GM23338 (cell line): ENCODE measurements around the gene YPEL3. TPM values are rescaled to one million over a fixed set of nuclear protein-coding genes. Genes with fewer than 3 reads are reported as not detected.
A peak's percentile ranks its signal among the peaks of the same experiment; 100 is the strongest.

Source experiments
- ATAC-seq: fragments of 200-7000 bp; cut with Tn5 transposase; 3 replicates; pipeline ENCODE4 v1.9.1; 2020
- DNase-seq: peaks from one replicate; pipeline ENCODE4 v3.0.0-alpha.2; 2015; ENCODE audit warnings: low spot score
- H2AFZ ChIP-seq: fragments of 200-600 bp; sonication (generic); 2 replicates; pipeline ENCODE4 v1.8.0; 2016; ENCODE audit warnings: antibody characterized with exemption, mild to moderate bottlenecking, moderate library complexity
- H3F3A ChIP-seq: fragments of 200-600 bp; sonication (generic); replicated peaks from 2 replicates; pipeline ENCODE4 v1.8.0; 2017; ENCODE audit warnings: antibody characterized with exemption, mixed run types, low read depth
- H3K27ac ChIP-seq: fragments of 200-600 bp; sonication (generic); 2 replicates; pipeline ENCODE4 v1.6.1; 2016; ENCODE audit warnings: low read depth
- H3K27me3 ChIP-seq: fragments of 200-600 bp; sonication (generic); 2 replicates; pipeline ENCODE4 v1.8.0; 2016; ENCODE audit warnings: mild to moderate bottlenecking, mixed run types, moderate library complexity; ENCODE audit not compliant: insufficient read depth
- H3K36me3 ChIP-seq: fragments of 200-600 bp; sonication (generic); 2 replicates; pipeline ENCODE4 v1.8.0; 2016; ENCODE audit warnings: mild to moderate bottlenecking; ENCODE audit not compliant: insufficient read depth
- H3K4me1 ChIP-seq: fragments of 200-600 bp; sonication (generic); 2 replicates; pipeline ENCODE4 v1.8.0; 2016; ENCODE audit warnings: mild to moderate bottlenecking, moderate library complexity; ENCODE audit not compliant: insufficient read depth
- H3K4me2 ChIP-seq: fragments of 200-600 bp; sonication (generic); 2 replicates; pipeline ENCODE4 v1.7.1; 2017; ENCODE audit warnings: mixed run types
- H3K4me3 ChIP-seq: fragments of 200-600 bp; sonication (generic); 2 replicates; pipeline ENCODE4 v1.6.1; 2016; ENCODE audit warnings: mixed run types
- H3K79me2 ChIP-seq: fragments of 200-600 bp; sonication (generic); replicated peaks from 2 replicates; pipeline ENCODE4 v1.8.0; 2017; ENCODE audit warnings: mild to moderate bottlenecking; ENCODE audit not compliant: insufficient read depth
- H3K9me2 ChIP-seq: fragments of 200-600 bp; sonication (generic); 2 replicates; pipeline ENCODE4 v1.8.0; 2017; ENCODE audit not compliant: insufficient read depth
- H4K20me1 ChIP-seq: fragments of 200-600 bp; sonication (generic); replicated peaks from 2 replicates; pipeline ENCODE4 v1.8.0; 2017; ENCODE audit warnings: mild to moderate bottlenecking; ENCODE audit not compliant: insufficient read depth
- H3K27ac Mint-ChIP-seq: 2 replicates; pipeline ENCODE4 v1.8.0; 2020; ENCODE audit warnings: inconsistent platforms, mild to moderate bottlenecking, moderate library complexity, mixed read lengths
- H3K27me3 Mint-ChIP-seq: 3 replicates; pipeline ENCODE4 v1.8.0; 2022; ENCODE audit warnings: low read depth, mild to moderate bottlenecking, moderate library complexity, mixed read lengths, inconsistent platforms; ENCODE audit not compliant: insufficient read depth, poor library complexity
- H3K36me3 Mint-ChIP-seq: 3 replicates; pipeline ENCODE4 v1.8.0; 2021; ENCODE audit warnings: low read depth, mild to moderate bottlenecking, inconsistent platforms, moderate library complexity, mixed read lengths
- H3K4me1 Mint-ChIP-seq: 3 replicates; pipeline ENCODE4 v1.8.0; 2020; ENCODE audit warnings: mild to moderate bottlenecking, inconsistent platforms, mixed read lengths
- H3K4me3 Mint-ChIP-seq: 3 replicates; pipeline ENCODE4 v1.8.0; 2021; ENCODE audit warnings: moderate library complexity, mild to moderate bottlenecking, inconsistent platforms, mixed read lengths
- H3K9me3 Mint-ChIP-seq: 3 replicates; pipeline ENCODE4 v1.8.0; 2020; ENCODE audit warnings: moderate library complexity, mild to moderate bottlenecking, inconsistent platforms, mixed read lengths
- CREB1 ChIP-seq: fragments of 250-450 bp; sonication (Bioruptor Pico); IDR thresholded peaks from 2 replicates; pipeline ENCODE4 v1.5.0; 2020; ENCODE audit warnings: low read depth, mild to moderate bottlenecking, moderate library complexity
- ETS1 ChIP-seq: IDR thresholded peaks from 2 replicates; pipeline ENCODE4 v1.6.1; 2016; ENCODE audit warnings: antibody characterized with exemption
- EZH2 ChIP-seq: fragments of 200-600 bp; sonication (generic); IDR thresholded peaks from one replicate; pipeline ENCODE4 v1.8.0; 2017; ENCODE audit warnings: antibody characterized with exemption, mild to moderate bottlenecking, low read depth; ENCODE audit not compliant: unreplicated experiment
- EZH2phosphoT487 ChIP-seq: fragments of 200-600 bp; sonication (generic); IDR thresholded peaks from one replicate; pipeline ENCODE4 v1.8.1; 2018; ENCODE audit warnings: antibody characterized with exemption; ENCODE audit not compliant: unreplicated experiment
- JUNB ChIP-seq: IDR thresholded peaks from one replicate; pipeline ENCODE4 v1.6.1; 2016; ENCODE audit warnings: antibody characterized with exemption; ENCODE audit not compliant: unreplicated experiment
- POLR2AphosphoS5 ChIP-seq: IDR thresholded peaks from 2 replicates; pipeline ENCODE4 v1.6.1; 2016; ENCODE audit warnings: antibody characterized with exemption, low read depth
- STAT1 ChIP-seq: IDR thresholded peaks from one replicate; pipeline ENCODE4 v1.6.1; 2016; ENCODE audit warnings: antibody characterized with exemption; ENCODE audit not compliant: unreplicated experiment
- ZNF114 ChIP-seq: fragments of 250-450 bp; sonication (Bioruptor Pico); IDR thresholded peaks from 2 replicates; pipeline ENCODE4 v1.5.0; 2020; ENCODE audit warnings: mild to moderate bottlenecking, moderate library complexity
- ZNF462 ChIP-seq: fragments of 250-450 bp; sonication (Bioruptor Pico); IDR thresholded peaks from 2 replicates; pipeline ENCODE4 v1.5.0; 2020; ENCODE audit warnings: mild to moderate bottlenecking, moderate library complexity
- polyA plus RNA-seq: library from polyadenylated mRNA; unstranded; fragments of >200 nt; fragmentation: Nextera tagmentation; extraction: Ambion mirVana; gene quantifications from 2 replicates; pipeline ENCODE4 v1.2.1, GENCODE V29; 2016
- total RNA-seq: library from RNA; depleted of rRNA; stranded (reverse); fragments of >200 nt; shearing (Covaris generic); gene quantifications from 2 replicates; pipeline ENCODE4 v1.2.3, GENCODE V29; 2014

Gene YPEL3
- total and polyA plus RNA-seq, 2 experiments from 2014 or later: 27.8 to 86.1 TPM

DNA sequence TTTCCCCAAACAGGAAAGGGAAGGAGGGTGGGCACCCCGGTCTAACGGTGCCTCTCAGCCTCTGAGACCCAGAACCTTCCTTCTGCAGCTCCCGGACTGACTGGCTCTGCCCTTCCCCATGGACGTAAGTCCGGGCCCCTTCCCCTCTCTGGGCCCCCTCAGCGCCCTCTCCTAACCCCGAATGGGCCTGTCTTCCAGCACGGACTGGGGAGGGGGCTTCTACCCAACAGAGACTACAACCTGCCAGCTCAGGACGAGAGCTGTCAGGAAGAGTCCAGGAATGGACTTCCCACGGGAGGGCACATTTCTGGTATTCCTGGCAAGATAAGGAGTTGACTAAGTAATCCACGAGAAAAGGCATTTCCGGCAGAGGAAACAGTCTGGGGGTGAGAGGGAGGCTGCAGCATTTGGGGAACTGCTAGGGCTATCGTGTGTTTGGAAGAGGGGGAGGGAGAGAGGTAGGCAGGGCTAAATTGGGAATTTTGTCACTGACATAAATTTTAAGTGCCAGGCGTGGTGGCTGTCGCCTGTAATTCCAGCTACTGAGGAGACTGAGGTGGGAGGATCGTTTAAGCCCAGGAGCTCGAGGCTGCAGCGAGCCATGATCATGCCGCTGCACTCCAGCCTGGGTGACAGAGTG, 42.5 kb downstream of the YPEL3 start (continued):
- TF ChIP-seq CREB1 (CRISPR knock-in tag) (no peak), ZNF114 (CRISPR knock-in tag) (no peak), STAT1 (no peak), POLR2AphosphoS5 (no peak), EZH2 (no peak), JUNB (no peak), ZNF462 (CRISPR knock-in tag) (no peak)

GRCh38 chr16:30052671-30053372, 43.2 kb downstream of the YPEL3 start:
- peak overlapping the region; percentile 81 for H3K4me3 Mint-ChIP-seq
- TF ChIP-seq EZH2phosphoT487: no peak
- peak; percentile 56 for TF ChIP-seq ETS1
- TF ChIP-seq CREB1 (CRISPR knock-in tag): peak; percentile 58; the same call in 1 of the 2 replicates
- Histone ChIP-seq H3K4me1 (peaks cover 6% of the 10 kb centered on the region; the same call in 1 of the 2 replicates), H3K4me3 (peak overlapping the region; percentile 88), H4K20me1 (no peaks in the 10 kb centered on the region), H3K36me3 (no peaks in the 10 kb centered on the region), H3K9me2 (no peaks in the 10 kb centered on the region), H2AFZ (peak overlapping the region; percentile 95), H3K27ac (no peak overlapping the region), H3K27me3 (0 out of 2 replicates have a peak, but pooled peaks cover 6% of the 10 kb centered on the region), H3K4me2 (peak overlapping the region; percentile 97), H3F3A (peaks cover 8% of the 10 kb centered on the region), H3K79me2 (no peaks in the 10 kb centered on the region)
- ATAC-seq (peak; percentile 76), DNase-seq (peak; percentile 95)
- no peak overlapping the region for H3K27ac Mint-ChIP-seq
- H3K9me3 Mint-ChIP-seq: no peaks in the 10 kb centered on the region
- no peaks in the 10 kb centered on the region for H3K36me3 Mint-ChIP-seq
- peaks cover 17% of the 10 kb centered on the region for H3K27me3 Mint-ChIP-seq
- H3K4me1 Mint-ChIP-seq: peaks cover 14% of the 10 kb centered on the region
